DMS79 treated with DMSO at 0.1 percent for 48 hours (cell line): ENCODE results near the gene TPTE.
"Not testable (repeated sequence)": the region's sequence is repeated elsewhere in the genome, so short reads cannot be mapped to it uniquely, and the experiment has no call there.

Experiments used
- DNase-seq: peaks from one replicate; lab custom pipeline; 2025; lab: John Stamatoyannopoulos, UW

TPTE gene

DNA sequence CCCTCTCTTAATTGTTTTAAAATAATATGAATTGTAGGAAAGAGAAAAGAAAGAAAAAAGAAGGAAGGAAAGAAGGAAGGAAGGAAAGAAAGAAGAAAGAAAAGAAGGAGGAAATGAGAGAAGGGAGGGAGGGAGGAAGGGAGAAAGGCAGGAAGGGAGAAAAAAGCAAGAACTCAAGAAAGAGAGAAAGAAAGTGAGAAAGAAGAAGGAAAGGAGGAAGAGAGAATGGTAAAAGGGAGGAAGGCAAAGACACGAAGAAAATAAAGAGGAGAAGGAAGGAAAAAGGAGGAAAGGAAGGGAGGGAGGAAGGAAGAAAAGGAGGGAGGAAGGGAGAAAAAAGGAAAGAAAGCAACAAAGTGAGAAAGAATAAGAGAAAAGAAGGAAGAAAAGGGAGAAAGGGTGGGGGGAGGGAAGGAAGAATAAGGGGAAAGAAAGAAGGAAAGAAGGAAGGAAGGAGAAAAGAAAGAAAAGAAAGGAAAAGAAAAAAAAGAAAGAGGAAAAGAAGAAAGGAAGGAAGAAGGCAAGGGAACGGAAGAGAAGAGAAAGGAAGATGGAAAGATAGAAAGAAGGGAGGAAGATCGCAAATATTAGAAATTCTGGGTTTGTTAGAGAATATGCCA is 95.9 kb downstream of the TPTE start:
- DNase-seq: not testable (repeated sequence)

DNA sequence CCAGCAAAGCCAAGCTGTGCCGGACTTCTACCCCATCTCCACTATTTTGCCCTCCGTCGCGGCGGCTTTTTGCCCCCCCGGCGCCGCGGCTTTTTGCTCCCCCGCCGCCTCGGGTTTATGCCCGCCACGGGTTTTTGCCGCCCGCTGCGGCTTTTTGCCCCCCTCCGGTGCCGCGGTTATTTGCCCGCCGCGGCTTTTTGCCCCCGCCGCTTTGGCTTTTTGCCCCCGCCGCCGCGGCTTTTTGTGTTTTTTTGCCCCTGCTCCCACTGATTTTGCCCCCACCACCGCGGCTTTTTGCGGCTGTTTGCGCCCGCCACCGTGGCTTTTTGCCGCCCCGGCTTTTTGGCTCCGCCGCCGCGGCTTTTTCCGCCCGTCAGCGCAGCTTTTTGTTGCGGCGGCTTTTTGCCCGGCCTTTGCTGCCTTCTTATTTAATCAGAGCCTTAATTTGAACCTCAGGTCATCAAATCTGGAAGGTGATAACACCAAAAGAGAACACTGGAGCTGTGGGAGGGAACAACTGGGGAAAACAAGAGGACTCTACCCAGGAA is 106.0 kb downstream of the TPTE start:
- no peak for DNase-seq

- not testable (repeated sequence) for DNase-seq
These were observed 107.9 kb downstream of the TPTE start for GRCh38 chr21:10629239-10629638.

DNA sequence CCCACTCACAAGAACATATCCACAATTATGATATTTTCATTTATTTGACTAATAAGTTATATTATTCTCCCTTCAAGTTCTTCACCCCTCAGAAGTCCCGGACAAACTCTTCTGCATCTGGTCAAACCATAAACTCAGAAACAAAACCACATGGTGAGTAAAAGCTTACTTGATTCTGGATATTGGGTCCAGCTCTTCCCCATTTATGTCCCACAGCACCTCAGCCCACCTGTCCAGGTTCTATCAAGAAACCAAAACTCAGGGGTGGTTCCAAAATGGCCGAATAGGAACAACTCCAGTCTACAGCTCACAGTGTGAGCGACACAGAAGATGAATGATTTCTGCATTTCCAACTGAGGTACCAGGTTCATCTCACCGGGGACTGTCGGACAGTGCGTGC is 109.4 kb downstream of the TPTE start:
- DNase-seq: not testable (repeated sequence)

- not testable (repeated sequence) for DNase-seq
These were observed 109.9 kb downstream of the TPTE start for GRCh38 chr21:10631316-10631715.

DNA sequence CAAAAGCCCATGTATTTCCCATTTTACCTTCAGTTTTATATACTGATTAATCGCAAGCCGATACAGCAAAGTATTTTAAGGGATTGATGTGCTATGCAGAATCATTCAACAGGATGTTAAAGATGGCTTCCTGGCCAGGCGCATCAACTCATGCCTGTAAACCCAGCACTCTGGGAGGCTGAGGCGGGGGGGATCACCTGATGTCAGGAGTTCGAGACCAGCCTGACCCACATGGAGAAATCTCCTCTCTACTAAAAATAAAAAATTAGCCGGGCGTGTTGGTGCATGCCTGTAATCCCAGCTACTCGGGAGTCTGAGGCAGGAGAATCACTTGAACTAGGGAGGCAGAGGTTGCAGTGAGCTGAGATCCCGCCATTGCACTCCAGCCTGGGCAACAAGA is 116.8 kb downstream of the TPTE start:
- DNase-seq: not testable (repeated sequence)

- no peak for DNase-seq
These were observed 117.7 kb downstream of the TPTE start for GRCh38 chr21:10639123-10639522.

- DNase-seq: not testable (repeated sequence)
These were observed 118.4 kb downstream of the TPTE start for GRCh38 chr21:10639746-10640145.

DNA sequence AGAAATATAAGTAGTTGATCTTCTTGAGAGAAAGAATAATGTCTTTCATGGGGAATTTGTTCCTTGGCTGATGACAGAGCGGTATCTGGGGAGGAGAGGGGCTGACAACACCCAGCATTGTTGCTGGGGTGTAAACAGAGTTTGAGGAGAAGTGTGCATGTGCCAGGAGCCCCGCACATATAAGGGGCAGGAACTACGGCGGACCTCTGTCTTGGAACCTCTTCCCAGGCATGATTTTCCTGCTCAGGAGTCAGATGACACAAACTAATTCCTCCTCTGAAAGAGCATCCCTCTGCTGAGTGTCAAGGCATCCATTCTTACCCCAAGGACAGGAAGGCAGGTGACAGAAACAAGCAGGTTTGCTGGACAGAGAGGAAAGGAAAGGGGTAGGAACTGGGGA is 119.1 kb downstream of the TPTE start:
- no peak for DNase-seq

DNA sequence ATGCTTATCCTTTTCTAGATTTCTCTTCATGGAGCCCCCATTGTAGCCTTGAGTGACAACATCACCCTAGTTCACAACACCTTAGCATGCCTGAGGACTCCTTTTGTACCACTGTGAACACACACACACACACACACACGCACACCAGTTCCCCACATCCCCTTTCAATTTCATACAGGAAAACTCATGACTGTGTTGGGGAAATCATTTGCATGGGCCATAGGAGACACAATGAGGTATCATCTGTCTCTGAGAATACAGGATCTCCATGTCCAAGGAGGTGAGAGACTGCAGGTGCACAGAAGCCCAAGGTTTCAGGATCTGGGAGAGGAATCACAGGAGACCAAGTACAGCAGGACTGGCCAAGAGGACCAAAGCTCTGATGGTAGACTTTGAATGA is 119.7 kb downstream of the TPTE start:
- DNase-seq: no peak

DNA sequence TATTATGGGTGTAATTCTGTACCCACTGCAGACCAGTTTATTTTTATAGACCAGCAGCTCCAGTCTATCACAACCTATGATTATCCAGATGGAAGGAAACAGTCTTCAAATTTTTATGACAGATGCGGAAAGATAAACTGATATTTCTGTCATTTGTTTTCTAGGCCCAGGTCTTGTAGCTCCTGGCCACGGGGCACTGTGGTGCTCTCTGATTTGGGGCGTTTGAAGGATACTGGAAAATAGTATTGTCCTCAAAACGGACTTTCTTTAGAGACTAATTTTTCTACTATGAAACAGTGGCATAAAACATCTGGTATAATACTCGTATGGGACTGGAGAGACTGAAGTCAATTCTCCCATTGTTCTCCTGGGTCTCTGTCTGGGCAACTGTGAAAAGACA is 124.3 kb downstream of the TPTE start:
- DNase-seq: not testable (repeated sequence)

DNA sequence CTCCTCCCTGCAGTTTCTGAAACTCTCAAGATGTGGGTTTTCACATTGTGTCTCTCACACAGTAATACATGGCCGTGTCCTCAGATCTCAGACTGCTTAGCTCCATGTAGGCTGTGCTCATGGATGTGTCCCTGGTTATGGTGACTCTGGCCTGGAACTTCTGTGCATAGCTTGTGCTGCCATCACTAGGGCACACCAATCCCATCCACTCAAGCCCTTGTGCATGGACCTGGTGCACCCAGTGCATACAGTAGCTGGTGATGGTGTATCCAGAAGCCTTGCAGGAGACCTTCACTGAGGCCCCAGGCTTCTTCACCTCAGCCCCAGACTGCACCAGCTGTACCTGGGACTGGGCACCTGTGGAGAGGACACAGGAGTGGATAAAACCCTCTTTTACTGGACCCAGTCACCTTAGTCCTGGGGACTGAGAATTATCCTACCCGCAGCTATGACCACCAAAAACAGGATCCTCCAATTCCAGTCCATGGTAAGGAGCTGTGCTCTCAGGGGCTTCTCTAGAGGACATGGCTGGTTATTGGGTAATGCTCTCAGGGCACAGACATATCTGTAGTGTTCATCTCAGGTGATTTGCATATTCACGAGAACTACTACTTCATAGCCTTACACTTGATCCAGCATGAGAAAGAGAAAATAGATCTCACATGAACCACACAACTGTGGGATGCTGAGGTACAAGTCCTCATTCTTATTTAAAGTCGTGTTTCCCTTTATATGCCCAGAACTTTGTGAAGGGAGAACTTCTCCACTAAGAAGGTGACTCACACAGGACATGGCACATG is 128.2 kb downstream of the TPTE start:
- not testable (repeated sequence) for DNase-seq

GRCh38 chr21:10650297-10650696 is 128.9 kb downstream of the TPTE start:
- not testable (repeated sequence) for DNase-seq
